IPS-NIHi11 (cell line): ENCODE measurements around the gene OR2L3.
"Not testable (repeated sequence)": the region's sequence is repeated elsewhere in the genome, so short reads cannot be mapped to it uniquely, and the experiment has no call there.

Source experiments
- DNase-seq: peaks from one replicate; pipeline ENCODE4 v3.0.0; 2012; ENCODE audit warnings: mixed read lengths, low spot score

OR2L3 gene, protein sequence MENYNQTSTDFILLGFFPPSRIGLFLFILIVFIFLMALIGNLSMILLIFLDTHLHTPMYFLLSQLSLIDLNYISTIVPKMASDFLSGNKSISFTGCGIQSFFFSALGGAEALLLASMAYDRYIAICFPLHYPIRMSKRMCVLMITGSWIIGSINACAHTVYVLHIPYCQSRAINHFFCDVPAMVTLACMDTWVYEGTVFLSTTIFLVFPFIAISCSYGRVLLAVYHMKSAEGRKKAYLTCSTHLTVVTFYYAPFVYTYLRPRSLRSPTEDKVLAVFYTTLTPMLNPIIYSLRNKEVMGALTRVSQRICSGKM

GRCh38 chr1:248046536-248046935 lies at the start of gene OR2L3:
OR2L3 (plus strand) TSS chr1:248046836; CDS start chr1:248060682, 13,846 bp downstream.
- DNase-seq: no peak

DNA sequence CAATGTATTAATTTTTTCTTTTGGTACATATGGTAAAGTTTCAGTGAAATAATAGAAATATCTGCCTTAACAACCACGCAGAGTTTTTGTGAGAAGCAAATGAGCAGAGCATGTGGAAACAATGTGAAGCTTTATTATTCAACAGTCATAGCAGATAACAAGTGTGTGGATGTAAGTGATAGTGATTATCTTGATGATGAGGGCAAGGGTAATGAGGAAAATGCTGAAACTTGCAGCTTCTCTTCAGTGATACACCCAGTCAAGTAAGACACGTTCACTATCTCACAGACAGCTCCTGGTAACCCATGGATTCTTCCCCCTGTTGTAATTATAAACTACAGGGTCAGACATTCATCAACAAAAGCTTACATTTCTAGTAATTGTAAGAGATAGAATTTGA lies 47.8 kb upstream of the OR2L3 start:
- no peak for DNase-seq

GRCh38 chr1:248000169-248000568 lies 46.5 kb upstream of the OR2L3 start:
- no peak for DNase-seq

- DNase-seq: no peak
These were observed 38.9 kb upstream of the OR2L3 start for GRCh38 chr1:248007778-248008177.

- no peak for DNase-seq
These were observed 37.0 kb upstream of the OR2L3 start for GRCh38 chr1:248009681-248010080.

GRCh38 chr1:248013229-248013710 lies 33.4 kb upstream of the OR2L3 start, which contains the start of gene OR2L5:
OR2L5 (plus strand) TSS chr1:248013660; CDS start chr1:248021948, 8,288 bp downstream.
- no peak for DNase-seq

DNA sequence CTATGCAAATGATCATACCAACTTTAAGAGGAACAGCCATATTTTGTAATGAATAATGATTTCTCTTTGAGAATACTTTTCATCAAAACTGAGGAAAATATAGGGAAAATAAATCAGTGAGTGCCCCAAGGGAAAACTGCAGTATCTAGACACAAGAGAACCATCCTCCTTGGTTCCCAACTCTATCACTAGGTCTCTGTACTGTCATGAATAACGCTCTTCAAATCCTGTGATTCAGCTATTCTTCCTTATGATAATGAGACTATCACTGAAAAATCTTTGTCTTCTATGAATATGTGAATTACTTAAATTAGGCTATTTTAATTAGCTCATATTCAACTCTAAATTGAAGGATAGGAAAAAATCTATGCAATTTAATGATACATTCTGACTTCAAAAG lies 30.8 kb upstream of the OR2L3 start:
- no peak for DNase-seq

GRCh38 chr1:248029770-248030169 lies 16.9 kb upstream of the OR2L3 start, which contains the start of gene OR2L2:
OR2L2 (plus strand) TSS chr1:248030070; CDS start chr1:248038268, 8,198 bp downstream.
- DNase-seq: no peak

DNA sequence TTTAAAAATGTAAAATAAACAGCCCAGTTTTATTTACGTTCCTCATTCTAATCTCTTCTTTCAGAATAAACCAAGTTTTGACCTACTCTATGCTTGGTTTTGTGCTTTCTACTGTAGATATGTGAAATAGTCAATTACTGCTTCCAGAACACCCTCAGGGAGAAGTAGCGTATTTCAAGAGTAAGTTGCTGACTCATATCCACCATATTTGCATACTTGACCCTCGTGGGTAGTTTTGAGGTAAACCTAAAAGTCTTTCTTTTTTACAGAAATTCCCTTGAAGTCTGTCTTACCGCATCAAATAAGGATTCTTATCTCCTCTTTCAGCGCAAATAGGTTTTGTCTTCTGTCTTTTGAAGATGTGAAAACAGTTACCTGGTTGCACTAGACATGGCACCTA lies 1.4 kb upstream of the OR2L3 start:
- no peak for DNase-seq

GRCh38 chr1:248047008-248047407 lies 372 bp downstream of the OR2L3 start:
- DNase-seq: no peak

- DNase-seq: no peak
These were observed 8.0 kb downstream of the OR2L3 start for GRCh38 chr1:248054671-248055070.

DNA sequence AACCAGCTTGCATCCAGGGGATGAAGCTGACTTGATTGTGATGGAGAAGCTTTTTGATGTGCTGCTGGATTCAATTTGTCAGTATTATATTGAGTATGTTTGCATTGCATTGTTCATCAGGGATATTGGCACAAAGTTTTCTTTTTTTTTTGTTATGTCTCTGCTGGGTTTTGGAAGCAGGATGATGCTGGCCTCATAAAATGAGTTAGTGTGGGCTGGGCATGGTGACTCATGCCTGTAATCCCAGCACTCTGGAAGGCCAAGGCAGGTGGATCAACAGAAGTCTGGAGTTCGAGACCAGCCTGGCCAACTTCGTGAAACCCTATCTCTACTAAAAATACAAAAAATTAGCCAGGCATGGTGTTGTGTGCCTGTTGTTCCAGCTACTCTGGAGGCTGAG lies 8.6 kb downstream of the OR2L3 start:
- no peak for DNase-seq

DNA sequence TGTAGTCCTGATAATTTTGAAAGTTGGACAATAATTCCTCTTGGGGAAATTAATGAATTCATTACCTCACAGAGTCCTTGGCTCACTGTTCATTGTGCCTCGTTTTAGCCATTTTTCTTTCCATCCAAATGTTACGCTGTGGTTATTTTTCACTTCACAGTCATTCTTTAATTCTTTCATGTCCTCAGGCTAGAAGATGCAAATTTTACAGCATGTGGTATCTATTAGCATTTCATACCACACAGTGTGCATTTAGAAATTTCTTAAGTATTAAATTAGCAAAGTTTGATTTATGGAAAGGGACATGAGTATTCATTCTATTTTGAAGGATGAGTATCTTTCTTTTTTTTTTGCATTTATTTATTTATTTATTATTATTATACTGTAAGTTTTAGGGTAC lies 18.4 kb downstream of the OR2L3 start:
- DNase-seq: no peak

GRCh38 chr1:248065604-248066003 lies 19.0 kb downstream of the OR2L3 start:
- DNase-seq: no peak

DNA sequence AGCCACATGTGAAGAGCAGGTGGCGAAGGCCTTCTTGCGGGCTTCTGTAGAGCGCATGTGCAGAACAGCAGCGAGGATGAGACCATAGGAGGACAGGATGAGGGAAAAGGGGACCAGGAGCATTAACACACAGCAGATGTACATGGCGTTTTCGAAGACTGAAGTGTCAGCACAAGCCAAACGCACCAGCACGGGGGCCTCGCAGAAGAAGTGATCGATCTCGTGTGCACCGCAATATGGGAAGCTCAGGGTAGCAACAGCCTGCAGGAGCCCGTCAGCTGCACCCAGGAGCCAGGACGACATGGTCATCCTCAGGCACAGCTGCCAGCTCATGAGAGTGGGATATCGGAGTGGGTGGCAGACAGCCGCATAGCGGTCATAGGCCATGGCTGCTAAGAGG lies 37.2 kb downstream of the OR2L3 start:
- not testable (repeated sequence) for DNase-seq

- DNase-seq: no peak
These were observed 48.2 kb downstream of the OR2L3 start, which contains the start of gene OR2L13 for GRCh38 chr1:248094884-248095283. OR2L13 (plus strand) TSS chr1:248095184; CDS start chr1:248099376, 4,192 bp downstream.

DNA sequence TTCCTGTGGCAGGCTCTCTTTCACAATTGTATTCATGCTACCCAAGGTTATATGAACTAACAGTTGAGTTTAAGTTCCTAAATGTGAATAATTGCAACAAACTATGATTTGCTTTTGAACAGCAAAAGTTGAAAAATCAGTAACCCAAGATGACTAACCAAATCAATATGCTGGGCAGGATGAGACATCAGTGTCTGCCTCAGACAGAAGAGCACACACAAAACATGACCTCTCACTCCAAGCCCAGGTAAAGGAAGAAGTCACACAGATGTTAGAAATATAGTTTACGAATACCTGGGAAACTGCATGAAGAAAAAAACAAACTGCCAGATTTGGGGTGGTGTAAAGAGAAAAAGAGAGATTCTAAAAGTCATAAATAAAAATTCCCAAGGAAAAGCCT lies 51.9 kb downstream of the OR2L3 start:
- DNase-seq: no peak

DNA sequence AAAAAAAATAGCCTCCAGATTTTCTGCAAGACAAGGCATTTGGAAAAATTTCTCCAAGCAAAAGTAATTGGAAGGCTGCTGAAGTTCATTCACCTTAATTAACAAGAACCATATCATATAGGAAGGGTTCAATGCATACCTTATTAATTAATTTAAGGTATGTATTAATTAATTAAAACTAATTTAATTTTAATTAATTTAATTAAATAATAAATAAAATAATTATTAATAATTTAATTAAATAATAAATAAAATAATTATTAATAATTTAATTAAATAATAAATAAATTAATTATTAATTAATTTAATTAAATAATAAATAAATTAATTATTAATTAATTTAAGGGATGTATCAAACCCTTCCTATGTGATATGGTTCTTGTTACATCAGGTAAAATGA lies 56.2 kb downstream of the OR2L3 start:
- DNase-seq: no peak

- DNase-seq: no peak
These were observed 64.5 kb downstream of the OR2L3 start for GRCh38 chr1:248111157-248111556.
